HG03095 (cell line): ENCODE measurements around the gene KIF1B.

Experiments used
- ATAC-seq: cut with Tn5 transposase; IDR thresholded peaks from one replicate; pipeline ENCODE4 v1.9.1; 2021; ENCODE audit warnings: moderate library complexity; ENCODE audit not compliant: unreplicated experiment

Gene KIF1B, protein sequence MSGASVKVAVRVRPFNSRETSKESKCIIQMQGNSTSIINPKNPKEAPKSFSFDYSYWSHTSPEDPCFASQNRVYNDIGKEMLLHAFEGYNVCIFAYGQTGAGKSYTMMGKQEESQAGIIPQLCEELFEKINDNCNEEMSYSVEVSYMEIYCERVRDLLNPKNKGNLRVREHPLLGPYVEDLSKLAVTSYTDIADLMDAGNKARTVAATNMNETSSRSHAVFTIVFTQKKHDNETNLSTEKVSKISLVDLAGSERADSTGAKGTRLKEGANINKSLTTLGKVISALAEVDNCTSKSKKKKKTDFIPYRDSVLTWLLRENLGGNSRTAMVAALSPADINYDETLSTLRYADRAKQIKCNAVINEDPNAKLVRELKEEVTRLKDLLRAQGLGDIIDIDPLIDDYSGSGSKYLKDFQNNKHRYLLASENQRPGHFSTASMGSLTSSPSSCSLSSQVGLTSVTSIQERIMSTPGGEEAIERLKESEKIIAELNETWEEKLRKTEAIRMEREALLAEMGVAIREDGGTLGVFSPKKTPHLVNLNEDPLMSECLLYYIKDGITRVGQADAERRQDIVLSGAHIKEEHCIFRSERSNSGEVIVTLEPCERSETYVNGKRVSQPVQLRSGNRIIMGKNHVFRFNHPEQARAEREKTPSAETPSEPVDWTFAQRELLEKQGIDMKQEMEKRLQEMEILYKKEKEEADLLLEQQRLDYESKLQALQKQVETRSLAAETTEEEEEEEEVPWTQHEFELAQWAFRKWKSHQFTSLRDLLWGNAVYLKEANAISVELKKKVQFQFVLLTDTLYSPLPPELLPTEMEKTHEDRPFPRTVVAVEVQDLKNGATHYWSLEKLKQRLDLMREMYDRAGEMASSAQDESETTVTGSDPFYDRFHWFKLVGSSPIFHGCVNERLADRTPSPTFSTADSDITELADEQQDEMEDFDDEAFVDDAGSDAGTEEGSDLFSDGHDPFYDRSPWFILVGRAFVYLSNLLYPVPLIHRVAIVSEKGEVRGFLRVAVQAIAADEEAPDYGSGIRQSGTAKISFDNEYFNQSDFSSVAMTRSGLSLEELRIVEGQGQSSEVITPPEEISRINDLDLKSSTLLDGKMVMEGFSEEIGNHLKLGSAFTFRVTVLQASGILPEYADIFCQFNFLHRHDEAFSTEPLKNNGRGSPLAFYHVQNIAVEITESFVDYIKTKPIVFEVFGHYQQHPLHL (N-terminal part only)

DNA sequence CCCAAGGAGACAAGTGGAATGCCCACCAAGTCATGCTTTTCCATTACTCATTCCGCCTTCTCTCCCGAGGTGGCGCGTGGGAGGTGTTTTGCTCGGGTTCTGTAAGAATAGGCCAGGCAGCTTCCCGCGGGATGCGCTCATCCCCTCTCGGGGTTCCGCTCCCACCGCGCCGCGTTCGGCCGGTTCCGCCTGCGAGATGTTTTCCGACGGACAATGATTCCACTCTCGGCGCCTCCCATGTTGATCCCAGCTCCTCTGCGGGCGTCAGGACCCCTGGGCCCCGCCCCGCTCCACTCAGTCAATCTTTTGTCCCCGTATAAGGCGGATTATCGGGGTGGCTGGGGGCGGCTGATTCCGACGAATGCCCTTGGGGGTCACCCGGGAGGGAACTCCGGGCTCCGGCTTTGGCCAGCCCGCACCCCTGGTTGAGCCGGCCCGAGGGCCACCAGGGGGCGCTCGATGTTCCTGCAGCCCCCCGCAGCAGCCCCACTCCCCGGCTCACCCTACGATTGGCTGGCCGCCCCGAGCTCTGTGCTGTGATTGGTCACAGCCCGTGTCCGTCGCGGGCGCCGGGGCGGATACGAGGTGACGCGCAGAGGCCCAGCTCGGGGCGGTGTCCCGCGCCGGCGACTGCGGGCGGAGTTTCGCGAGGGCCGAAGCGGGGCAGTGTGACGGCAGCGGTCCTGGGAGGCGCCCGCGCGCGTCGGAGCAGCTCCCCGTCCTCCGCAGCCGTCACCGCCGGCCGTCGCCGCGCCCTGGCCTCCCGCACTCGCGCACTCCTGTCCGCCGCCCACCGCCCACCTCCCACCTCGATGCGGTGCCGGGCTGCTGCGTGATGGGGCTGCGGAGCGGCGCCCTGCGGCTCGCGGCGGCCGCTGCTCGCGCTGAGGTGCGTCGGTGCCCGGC lies at the start of gene KIF1B:
Gene KIF1B, plus strand, starts transcription at position 666 of the 906 bp plus-strand sequence. CDS start 21,759 bp downstream, outside the sequence.
- peak; percentile 96 for ATAC-seq

DNA sequence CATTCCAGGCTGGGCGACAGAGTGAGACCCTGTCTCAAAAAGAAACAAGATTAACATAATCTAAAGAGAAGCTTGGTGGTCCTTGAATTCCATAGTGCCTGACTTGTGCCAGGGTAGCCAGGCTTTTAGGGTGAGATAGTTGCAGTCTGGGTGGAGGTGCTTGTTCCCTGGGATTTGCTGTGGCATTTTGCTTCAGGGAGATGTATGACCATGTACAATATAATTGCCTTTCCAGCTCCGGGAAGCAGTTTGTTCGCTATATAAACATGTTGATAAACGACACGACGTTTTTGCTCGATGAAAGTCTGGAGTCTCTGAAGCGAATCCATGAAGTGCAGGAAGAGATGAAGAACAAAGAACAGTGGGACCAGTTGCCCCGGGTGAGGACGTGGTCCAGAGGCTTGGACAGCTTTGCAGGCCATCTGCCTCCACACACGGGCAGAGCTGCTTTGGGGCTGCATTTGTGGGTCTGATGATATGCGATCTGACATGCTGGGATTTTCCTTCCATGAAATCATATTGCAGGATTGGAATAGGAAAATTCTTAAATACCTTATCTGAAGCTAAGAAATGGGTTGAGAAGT lies 49.4 kb upstream of the KIF1B start:
- no peak for ATAC-seq

DNA sequence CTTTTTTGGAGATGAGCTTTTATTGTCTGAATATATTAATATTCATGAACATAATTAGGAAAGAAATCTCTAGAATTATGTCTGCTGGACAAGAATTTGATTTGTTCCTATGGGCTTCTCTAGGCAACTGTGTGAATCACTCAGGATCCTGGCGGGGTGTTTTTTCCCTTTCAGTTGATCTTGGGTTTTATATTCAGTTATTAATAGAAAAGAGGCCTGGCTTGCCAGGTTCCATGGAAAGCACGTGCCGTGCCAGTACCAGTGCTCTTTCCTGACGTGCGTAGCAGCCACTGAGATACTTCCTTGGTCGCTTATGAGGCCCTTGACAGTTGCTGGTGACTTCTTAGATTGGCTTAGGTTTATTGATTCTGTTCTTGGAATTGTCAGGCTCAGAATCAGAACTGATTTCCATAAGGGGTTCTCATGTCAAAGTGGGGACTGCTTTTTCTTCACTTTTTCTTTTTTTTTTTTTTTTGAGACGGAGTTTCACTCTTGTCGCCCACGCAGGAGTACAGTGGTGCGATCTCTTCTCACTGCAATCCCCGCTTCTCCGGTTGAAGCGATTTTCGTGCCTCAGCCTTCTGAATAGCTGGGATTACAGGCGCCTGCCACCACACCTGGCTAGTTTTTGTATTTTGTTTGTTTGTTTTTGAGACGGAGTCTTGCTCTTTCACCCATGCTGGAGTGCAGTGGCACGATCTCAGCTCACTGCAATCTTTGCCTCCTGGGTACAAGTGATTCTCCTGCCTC lies 48.7 kb upstream of the KIF1B start:
- no peak for ATAC-seq

DNA sequence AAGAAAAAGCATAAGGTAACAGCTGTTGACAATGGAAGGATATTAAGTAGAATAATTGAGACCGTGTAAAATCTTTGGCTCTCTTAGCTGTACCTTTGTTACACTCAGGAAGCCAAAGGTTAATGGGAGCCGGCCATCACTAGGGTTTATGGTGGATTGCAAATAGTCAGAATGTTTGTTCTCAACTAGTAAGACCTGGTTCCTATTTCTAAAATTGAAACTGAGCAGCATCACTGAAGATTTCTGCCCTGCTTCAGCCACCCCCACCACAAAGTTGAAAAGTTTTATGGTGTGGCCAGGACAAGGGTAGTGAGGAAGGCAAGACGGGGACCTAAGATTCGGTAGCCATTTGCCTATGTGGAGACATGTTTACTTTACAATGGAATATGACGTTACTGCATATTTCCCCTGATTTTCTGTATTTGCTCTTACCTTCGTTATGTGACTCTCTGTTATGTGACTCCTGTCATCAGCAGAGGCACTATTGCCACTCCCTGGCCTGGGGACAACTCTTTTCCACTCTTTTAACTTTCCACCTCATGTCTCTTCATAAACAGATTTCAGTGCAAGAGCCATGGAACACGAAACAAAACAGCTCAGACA lies 41.4 kb upstream of the KIF1B start:
- ATAC-seq: no peak

DNA sequence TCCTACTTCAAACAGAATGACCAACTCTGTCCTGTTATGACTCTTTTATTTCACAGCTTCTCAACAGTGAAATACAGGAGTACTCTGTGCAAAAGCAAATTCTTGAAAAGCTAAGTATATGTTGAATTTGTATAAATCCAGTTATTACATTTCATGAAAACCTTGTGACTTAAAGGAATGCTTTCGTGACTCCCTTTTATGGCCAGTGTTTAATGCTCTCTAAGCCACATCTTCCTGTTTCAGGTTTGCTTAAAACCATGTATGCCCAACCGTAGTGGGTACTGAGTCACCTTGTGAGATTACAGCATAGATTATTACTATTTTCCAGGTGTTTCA lies 40.2 kb upstream of the KIF1B start:
- ATAC-seq: no peak

DNA sequence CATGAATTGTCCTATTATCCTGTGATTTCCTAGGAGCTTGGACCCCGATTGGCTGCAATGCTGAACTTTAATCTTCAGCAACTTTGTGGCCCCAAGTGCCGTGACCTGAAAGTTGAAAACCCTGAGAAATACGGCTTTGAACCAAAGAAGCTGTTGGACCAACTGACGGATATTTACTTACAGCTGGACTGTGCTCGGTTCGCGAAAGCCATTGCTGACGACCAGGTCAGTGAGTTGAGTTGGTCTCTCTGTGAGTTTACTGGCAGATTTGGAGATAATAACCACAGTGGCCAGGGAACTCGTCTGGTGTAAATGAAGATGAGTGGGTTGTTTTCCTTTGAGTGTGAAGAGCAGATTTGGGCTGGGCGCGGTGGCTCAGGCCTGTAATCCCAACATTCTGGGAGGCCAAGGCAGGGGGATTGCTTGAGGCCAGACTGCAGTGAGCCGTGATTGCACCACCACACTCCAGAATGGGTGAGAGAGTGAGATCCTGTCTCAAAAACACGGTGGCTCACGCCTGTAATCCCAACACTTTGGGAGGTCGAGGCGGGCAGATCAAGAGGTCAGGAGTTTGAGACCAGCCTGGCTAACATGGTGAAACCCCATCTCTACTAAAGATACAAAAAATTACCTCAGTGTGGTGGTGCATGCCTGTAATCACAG lies 39.1 kb upstream of the KIF1B start:
- no peak for ATAC-seq

DNA sequence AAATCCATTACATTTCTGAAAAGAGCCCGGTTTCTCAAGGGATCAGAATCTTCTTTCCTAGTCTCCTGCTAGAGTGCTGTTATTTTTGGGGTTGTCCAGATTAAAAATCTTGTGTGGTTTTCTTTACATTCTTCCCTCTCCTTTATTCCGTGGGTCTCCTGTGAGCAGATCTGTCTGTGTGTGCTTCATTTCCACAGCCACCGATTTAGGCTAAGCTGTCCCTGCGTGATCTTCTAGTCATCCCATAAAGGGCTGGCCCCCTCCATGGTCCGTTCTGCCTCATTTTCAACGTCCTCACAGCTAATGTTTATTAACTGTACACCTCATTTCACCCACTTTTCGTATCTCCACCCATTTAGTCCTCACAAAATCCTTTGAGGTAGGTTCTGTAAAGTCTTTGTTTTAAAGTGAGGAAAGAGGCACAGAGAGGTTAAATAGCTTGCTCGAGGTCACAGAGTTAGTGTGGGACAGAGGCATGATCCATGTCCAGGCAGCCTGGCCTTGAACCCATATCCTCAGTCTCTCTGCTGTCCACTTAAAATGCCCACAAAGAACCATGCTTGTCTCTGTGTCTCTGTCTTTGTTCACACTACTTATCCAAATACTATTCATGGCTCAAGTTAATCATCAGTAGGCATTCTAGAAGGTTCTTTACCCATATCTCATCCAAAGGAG lies 38.2 kb upstream of the KIF1B start:
- ATAC-seq: no peak

DNA sequence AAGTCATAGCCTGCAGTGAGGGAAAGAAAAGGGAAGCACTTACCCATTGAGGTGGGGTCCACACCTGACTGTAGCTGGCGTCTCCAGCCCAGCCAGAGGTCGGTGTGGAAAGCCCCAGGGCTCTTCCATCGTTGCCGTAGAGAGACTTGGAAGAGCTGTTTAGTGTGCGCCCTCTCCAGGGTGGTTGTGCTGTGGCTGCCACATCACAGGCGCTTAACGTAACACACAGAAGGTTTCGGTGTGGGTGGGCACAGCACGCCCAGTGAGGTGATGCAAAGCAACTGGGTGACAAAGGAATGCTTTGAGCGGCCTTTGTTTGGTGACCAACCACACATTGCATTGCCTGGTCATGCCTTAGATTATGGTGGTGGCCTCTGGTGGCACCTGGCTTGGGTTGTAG lies 36.8 kb upstream of the KIF1B start:
- ATAC-seq: no peak

DNA sequence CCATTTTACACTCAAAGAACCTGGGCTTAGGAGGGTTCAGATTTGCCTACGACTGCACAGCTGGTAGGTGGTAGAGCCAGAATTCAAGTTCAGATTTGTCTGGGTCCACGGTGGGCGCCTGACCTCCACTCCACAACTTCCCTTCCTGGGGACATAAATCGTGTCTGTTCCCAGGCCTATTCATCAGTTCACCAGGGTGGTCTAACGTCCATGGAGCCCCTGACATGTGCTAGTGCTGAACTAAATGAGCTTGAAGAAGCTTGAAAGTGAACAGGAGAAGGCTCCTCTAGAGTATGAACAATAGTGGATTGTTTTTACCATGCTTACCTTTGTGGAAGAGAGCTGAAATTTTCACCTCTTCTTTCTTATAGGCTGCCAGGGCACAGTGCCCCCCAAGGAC lies 32.5 kb upstream of the KIF1B start:
- no peak for ATAC-seq

DNA sequence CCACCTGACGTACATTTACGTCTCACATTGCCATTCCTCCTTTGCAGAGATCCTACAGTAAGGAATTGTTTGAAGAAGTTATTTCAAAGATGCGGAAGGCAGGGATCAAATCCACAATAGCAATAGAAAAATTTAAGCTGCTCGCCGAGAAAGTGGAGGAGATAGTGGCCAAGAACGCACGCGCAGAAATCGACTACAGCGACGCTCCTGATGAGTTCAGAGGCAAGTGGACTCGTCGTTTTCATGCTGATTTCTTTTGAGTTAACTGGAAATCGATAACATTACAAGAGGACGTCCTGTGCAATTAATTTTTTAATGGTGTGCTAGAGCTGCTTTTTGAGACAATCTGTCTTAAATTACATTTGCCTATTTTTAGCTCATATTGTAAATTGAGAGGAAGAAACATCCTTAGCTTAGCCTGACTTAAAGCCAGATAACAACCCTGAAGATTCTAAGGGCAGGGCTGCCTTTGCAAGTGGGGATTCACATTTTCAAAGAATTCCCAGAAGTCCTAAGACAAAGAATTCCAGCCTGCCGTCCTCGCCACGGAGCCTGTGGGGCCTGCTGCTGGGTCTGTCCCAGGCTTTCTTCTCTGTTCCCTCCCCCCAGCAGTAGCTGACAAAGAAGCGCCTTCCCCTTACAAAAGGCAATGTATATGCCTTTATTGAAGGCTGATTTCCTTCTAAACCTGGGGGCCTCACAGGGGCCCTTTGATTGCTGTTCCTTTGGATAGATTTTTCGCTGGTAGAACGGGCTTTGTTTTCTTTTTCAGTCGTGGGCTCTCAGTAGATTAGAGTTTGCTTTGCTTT lies 31.6 kb upstream of the KIF1B start:
- ATAC-seq: no peak

DNA sequence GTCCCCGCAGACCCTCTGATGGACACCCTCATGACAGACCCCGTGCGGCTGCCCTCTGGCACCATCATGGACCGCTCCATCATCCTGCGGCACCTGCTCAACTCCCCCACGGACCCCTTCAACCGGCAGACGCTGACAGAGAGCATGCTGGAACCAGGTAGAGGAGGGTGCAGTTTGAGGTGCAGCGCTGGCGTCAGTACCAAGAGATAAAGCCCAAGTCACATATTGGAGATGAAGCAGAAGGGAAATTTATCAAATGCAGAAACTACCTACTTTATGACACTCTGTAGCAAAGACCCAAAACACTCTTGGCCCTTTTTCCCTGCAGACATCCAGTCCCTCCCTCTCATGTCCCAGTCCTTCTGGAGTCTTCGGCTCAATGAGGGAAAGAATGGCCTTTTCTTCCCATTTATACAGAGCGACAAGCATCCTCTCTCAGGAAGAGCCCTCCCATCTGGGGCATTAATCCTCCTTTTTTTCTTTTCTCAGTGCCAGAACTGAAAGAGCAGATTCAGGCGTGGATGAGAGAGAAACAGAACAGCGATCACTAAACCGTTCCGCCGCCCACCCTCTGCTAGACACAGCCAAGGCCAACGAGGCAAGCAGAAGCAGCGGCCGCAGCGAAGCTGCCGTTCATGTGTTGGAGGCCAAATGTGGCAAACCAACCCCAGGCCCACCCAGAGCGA lies 30.8 kb upstream of the KIF1B start:
- no peak for ATAC-seq

DNA sequence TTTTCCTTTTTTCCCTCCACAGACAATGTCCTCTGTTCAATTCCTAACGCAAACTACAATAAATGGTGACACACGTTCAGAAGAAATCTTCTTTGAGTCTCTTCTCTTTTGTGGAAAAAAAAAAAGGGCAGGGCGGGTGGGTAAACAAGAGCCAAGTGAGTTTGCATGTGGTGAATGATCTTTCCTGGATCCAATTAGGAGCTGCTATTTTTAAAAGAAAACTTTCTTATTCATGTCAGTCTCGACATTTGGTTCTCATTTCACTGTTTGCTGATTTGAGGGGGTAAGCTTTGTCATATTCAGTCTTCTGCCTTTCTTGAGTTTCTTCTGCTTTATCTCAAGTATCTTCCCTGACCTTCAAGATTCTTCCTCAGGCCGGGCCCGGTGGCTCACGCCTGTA lies 29.2 kb upstream of the KIF1B start:
- no peak for ATAC-seq

DNA sequence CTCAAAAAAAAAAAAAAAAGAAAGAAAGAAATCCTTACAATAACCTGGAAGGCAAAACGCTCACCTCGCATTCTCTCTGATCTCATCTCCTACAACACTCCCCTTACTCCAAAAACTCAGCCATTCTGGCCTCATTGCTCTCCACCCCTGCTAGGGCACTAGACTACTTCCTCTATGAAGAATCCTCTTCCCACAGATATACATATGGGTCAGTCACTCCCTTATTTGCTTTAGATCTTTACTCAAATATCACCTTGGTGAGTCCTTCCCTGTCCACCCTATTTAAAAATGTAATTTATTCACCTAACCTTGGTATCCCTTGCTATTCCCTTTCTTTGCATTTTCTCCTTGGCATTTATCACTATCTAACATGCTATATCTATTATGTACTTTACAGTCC lies 24.6 kb upstream of the KIF1B start:
- no peak for ATAC-seq

DNA sequence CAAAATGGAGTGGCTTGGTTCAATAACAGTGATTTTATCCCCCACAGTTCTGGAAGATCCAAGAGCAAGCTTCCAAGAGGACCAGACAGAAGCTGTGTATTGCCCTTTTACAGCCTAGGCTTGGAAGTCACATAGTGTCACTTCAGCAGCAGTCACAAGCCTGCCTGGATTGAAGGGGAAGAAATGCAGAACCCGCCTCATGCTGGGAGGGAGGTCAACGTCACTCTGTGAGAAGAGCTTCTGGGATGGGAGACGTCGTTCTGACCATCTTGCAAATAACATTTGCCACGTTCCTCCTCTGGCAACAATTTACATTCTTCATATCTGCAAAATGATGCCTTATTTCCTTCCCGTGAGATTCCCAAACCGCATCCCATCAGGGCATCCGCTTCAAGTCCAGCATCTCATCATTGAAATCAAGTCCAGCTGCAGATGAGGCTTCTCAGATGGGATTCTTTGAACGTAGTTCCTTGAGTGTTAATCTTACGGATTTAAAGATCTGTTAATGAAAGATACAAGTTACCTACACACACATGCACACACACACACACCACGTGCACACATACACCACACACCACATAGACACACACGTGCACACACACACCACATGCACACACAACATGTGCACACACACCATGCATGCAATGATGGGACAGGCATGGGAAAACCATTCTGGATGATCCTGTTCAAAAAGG lies 23.9 kb upstream of the KIF1B start:
- no peak for ATAC-seq

DNA sequence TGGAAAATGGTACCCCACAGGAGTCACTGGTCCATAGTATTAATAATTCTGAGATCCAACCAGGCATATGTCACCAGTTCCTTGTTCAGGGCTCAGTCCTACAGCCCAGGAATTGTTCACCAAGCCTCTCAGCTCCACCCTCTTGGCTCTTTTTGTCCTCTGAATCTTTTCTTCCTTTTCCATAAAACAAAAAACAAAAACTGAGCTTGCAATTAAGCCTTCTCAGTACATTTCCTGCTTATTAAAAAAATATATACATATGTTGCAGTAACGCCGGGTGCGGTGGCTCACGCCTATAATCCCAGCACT lies 23.4 kb upstream of the KIF1B start:
- ATAC-seq: no peak

DNA sequence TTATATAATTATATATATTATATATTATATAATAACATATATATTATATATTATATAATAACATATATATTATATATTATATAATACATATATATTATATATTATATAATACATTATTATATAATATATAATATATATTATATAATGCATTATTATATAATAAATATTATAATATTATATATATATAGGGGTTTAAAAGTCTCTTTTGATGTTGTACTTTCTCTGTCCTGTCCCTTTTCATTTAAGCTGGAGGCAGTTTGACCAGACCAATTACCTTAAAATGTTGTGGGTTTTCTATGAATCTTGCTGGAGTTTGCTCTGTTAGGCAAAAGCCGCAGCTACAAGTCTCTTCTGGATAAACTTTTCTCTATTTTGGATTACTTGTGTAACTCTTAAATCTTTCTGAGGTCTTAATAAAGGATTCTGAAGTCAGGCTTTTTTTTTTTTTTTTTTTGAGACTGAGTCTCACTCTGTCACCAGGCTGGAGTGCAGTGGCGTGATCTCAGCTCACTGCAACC lies 22.2 kb upstream of the KIF1B start:
- ATAC-seq: no peak
